Gastrocnemius medialis (tissue), 4 donors: ENCODE data around the gene CEMP1. TPM values are rescaled to one million over a fixed set of nuclear protein-coding genes. Genes with fewer than 3 reads are reported as not detected.
A peak's percentile ranks its signal among the peaks of the same experiment; 100 is the strongest.

Experiments
- ATAC-seq, 2 donors: fragments of 150-250 bp; one replicate each; pipeline ENCODE4 v1.9.1; 2016
- DNase-seq, 2 donors: peaks; one replicate each; pipeline ENCODE4 v3.0.0-alpha.2; 2019
- H3K27ac ChIP-seq, 4 donors: fragments of 200-600 bp; sonication (generic); 1 replicate in 1 of 4; 2 replicates in 3 of 4; pipeline ENCODE4 v1.5.1; 2016 to 2018; ENCODE audit warnings: mild to moderate bottlenecking in 2 of 4, moderate library complexity in 1 of 4
- H3K27me3 ChIP-seq, 3 donors: fragments of 200-600 bp; sonication (generic) in 2 of 3; 1 replicate in 1 of 3; 2 replicates in 2 of 3; pipeline versions ENCODE4 v1.5.1 to v1.6.0; 2016 to 2019; ENCODE audit warnings: mild to moderate bottlenecking in 1 of 3, moderate library complexity in 1 of 3
- H3K36me3 ChIP-seq, 2 donors: fragments of 200-600 bp; sonication (generic) in 1 of 2; one replicate each; pipeline ENCODE4 v1.5.1; 2017 to 2018
- H3K4me1 ChIP-seq, 2 donors: fragments of 200-600 bp; sonication (generic) in 1 of 2; one replicate each; pipeline ENCODE4 v1.5.1; 2016 to 2017; ENCODE audit warnings: mild to moderate bottlenecking in 2 of 2
- H3K4me3 ChIP-seq, 4 donors: fragments of 200-600 bp; sonication (generic) in 3 of 4; 1 replicate in 1 of 4; 2 replicates in 3 of 4; pipeline ENCODE4 v1.5.1; 2016 to 2019; ENCODE audit warnings: mild to moderate bottlenecking in 2 of 4
- H3K9me3 ChIP-seq, 3 donors: fragments of 200-600 bp; sonication (generic) in 2 of 3; 1 replicate in 1 of 3; 2 replicates in 2 of 3; pipeline ENCODE4 v1.5.1; 2016 to 2019
- POLR2A ChIP-seq, 2 donors: fragments of 450-650 bp; IDR thresholded peaks; one replicate each; pipeline ENCODE4 v1.6.1; 2017; ENCODE audit warnings: antibody characterized with exemption in 2 of 2, mild to moderate bottlenecking in 2 of 2, moderate library complexity in 2 of 2
- in situ Hi-C, 4 donors: fragments of 200-750 bp; cut with MboI; loops; one replicate each; pipeline versions ENCODE4 v1.15.0 to v1.8.0; 2017; ENCODE audit warnings: low sequenced_read_pairs in 4 of 4
- intact Hi-C: fragments of 100-400 bp; cut with DNase I; formaldehyde crosslinking; loops from one replicate; pipeline ENCODE4 v1.15.1; 2023; ENCODE audit warnings: low total_unique reads
- total RNA-seq, 4 donors: library from RNA; depleted of rRNA; stranded (reverse); fragments of >200 nt; gene quantifications; one replicate each; pipeline versions ENCODE4 v1.1.0 to v1.2.3, GENCODE V29; 2016
- TF ChIP-seq, protein P1 (sequence below), 5 experiments: fragments of 450-650 bp in 3 of 5; fragments of 200-600 bp in 2 of 5; sonication (generic) in 2 of 5; IDR thresholded peaks in 4 of 5; conservative IDR thresholded peaks in 1 of 5; 1 replicate in 4 of 5; 2 replicates in 1 of 5; pipeline ENCODE4 v1.5.1; 2016 to 2019; ENCODE audit warnings: antibody characterized with exemption in 5 of 5, mild to moderate bottlenecking in 3 of 5, moderate library complexity in 3 of 5

The CEMP1 gene
- total RNA-seq, 4 donors from 2014 or later = not detected

- Histone ChIP-seq H3K27me3 (no peaks in the 10 kb centered on the region), H3K27ac (peak overlapping the region; percentile 98 to 100 (median 98)), H3K4me1 (peaks cover 53 to 57% of the 10 kb centered on the region in 2 donors), H3K36me3 (no peaks in the 10 kb centered on the region), H3K9me3 (no peaks in the 10 kb centered on the region), H3K4me3 (peak overlapping the region; percentile 83 to 100 (median 88))
- in situ Hi-C loops (no loop called here), intact Hi-C loops (loop anchor here (10.0 kb wide), 1 partner anchor 250 kb away; the partner anchor contains the start of gene RNPS1)
- TF ChIP-seq, protein P1, sequence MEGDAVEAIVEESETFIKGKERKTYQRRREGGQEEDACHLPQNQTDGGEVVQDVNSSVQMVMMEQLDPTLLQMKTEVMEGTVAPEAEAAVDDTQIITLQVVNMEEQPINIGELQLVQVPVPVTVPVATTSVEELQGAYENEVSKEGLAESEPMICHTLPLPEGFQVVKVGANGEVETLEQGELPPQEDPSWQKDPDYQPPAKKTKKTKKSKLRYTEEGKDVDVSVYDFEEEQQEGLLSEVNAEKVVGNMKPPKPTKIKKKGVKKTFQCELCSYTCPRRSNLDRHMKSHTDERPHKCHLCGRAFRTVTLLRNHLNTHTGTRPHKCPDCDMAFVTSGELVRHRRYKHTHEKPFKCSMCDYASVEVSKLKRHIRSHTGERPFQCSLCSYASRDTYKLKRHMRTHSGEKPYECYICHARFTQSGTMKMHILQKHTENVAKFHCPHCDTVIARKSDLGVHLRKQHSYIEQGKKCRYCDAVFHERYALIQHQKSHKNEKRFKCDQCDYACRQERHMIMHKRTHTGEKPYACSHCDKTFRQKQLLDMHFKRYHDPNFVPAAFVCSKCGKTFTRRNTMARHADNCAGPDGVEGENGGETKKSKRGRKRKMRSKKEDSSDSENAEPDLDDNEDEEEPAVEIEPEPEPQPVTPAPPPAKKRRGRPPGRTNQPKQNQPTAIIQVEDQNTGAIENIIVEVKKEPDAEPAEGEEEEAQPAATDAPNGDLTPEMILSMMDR (IDR thresholded peaks at IDR 0.05 in 4 of 5, conservative IDR thresholded peaks at IDR 0.05 in 1 of 5) = no peak
- peak; percentile 3 to 28 for TF ChIP-seq POLR2A (IDR thresholded peaks at IDR 0.05)
- ATAC-seq (peak in 1 of 2 donors; percentile 15), DNase-seq (peak in 1 of 2 donors; percentile 56)
These were observed 16.7 kb downstream of the CEMP1 start for GRCh38 chr16:2514333-2515179.

- TF ChIP-seq POLR2A (IDR thresholded peaks at IDR 0.05) = peak; percentile 91
- TF ChIP-seq, protein P1 (IDR thresholded peaks at IDR 0.05 in 4 of 5, conservative IDR thresholded peaks at IDR 0.05 in 1 of 5) = no peak
- peak within 1 kb of the TSS; percentile 83 to 100 (median 88) for H3K4me3 ChIP-seq
- peak within 1 kb of the TSS; percentile 98 to 100 (median 98) for H3K27ac ChIP-seq
- DNase-seq (peak; percentile 82 to 90), ATAC-seq (peak; percentile 87 to 91)
- H3K27me3 ChIP-seq = no peaks in the 10 kb centered on the region
- no peaks in the 10 kb centered on the region for H3K9me3 ChIP-seq
- in situ Hi-C loops (no loop called here), intact Hi-C loops (loop anchor here (10.0 kb wide), 1 partner anchor 249 kb away; the partner anchor contains the start of gene RNPS1)
- no peaks in the 10 kb centered on the region for H3K36me3 ChIP-seq
- peaks cover 44 to 48% of the 10 kb centered on the region in 2 donors for H3K4me1 ChIP-seq
These were observed 17.5 kb downstream of the CEMP1 start, which contains the start of gene ATP6V0C for GRCh38 chr16:2513405-2514332. Gene ATP6V0C (plus strand): TSS chr16:2513952. CDS start chr16:2514104, 152 bp downstream.

- DNase-seq (no peak), ATAC-seq (no peak)
- Histone ChIP-seq H3K36me3 (no peaks in the 10 kb centered on the region), H3K9me3 (no peaks in the 10 kb centered on the region), H3K27ac (peak overlapping the region; percentile 98 to 100 (median 98)), H3K4me1 (peaks cover 36 to 40% of the 10 kb centered on the region in 2 donors), H3K4me3 (peak overlapping the region; percentile 83 to 100 (median 88)), H3K27me3 (no peaks in the 10 kb centered on the region)
- TF ChIP-seq POLR2A (IDR thresholded peaks at IDR 0.05) = no peak
- TF ChIP-seq, protein P1 (IDR thresholded peaks at IDR 0.05 in 4 of 5, conservative IDR thresholded peaks at IDR 0.05 in 1 of 5) = no peak
- in situ Hi-C loops = no loop called here
- intact Hi-C loops = loop anchor here (10.0 kb wide), 1 partner anchor 248 kb away; the partner anchor contains the start of gene RNPS1
These were observed 18.3 kb downstream of the CEMP1 start for GRCh38 chr16:2512735-2513404.
